ENCODE data around the gene RHOT2.

RHOT2 gene

DNA sequence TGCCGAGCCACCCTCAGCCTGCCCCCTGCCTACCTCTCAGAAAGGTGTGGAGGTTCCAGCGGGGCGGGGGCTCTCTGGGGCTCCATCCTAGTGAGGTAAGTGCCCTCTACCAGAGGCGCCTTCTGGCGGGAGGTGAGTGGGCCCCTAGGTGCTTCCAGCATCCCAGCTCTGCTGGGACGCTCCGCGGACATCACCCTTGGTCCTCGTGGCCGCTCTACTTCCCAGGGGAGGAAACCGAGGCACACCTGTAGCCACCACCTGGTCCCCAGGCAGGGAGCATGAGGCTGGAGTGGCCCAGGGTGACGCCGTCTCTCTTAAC is 24.9 kb upstream of the RHOT2 start:
- H3K4me3 ChIP-seq (ENCODE audit: low read length) = peak overlapping the region; percentile 57
- TF ChIP-seq, protein P1, sequence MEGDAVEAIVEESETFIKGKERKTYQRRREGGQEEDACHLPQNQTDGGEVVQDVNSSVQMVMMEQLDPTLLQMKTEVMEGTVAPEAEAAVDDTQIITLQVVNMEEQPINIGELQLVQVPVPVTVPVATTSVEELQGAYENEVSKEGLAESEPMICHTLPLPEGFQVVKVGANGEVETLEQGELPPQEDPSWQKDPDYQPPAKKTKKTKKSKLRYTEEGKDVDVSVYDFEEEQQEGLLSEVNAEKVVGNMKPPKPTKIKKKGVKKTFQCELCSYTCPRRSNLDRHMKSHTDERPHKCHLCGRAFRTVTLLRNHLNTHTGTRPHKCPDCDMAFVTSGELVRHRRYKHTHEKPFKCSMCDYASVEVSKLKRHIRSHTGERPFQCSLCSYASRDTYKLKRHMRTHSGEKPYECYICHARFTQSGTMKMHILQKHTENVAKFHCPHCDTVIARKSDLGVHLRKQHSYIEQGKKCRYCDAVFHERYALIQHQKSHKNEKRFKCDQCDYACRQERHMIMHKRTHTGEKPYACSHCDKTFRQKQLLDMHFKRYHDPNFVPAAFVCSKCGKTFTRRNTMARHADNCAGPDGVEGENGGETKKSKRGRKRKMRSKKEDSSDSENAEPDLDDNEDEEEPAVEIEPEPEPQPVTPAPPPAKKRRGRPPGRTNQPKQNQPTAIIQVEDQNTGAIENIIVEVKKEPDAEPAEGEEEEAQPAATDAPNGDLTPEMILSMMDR (IDR thresholded peaks at IDR 0.05; ENCODE audit: insufficient read depth, low read depth, low read length, missing control alignments) = no peak
- no peak for DNase-seq (ENCODE audit: low read depth)

DNA sequence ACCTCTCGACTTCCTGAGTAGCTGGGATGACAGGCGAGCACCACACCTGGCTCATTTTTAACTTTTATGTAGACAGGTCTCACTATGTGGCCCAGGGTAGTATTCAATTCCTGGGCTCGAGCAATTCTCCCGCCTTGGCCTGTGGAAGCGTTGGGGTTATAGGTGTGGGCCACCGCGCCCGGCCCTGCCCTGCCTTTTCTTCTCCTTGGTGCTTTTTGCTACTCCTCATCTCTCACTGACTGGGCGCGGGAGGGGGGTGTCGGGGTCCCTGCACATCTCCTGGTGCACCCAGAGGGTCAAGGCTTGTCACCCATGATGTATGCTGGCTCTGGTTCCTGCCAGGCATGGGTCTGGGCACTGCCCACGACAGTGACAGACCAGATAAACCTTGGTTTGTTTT is 23.4 kb upstream of the RHOT2 start:
- TF ChIP-seq, protein P1 (IDR thresholded peaks at IDR 0.05; ENCODE audit: insufficient read depth, low read depth, low read length, missing control alignments) = no peak
- DNase-seq (ENCODE audit: low read depth) = no peak
- no peak overlapping the region for H3K4me3 ChIP-seq (ENCODE audit: low read length)

DNA sequence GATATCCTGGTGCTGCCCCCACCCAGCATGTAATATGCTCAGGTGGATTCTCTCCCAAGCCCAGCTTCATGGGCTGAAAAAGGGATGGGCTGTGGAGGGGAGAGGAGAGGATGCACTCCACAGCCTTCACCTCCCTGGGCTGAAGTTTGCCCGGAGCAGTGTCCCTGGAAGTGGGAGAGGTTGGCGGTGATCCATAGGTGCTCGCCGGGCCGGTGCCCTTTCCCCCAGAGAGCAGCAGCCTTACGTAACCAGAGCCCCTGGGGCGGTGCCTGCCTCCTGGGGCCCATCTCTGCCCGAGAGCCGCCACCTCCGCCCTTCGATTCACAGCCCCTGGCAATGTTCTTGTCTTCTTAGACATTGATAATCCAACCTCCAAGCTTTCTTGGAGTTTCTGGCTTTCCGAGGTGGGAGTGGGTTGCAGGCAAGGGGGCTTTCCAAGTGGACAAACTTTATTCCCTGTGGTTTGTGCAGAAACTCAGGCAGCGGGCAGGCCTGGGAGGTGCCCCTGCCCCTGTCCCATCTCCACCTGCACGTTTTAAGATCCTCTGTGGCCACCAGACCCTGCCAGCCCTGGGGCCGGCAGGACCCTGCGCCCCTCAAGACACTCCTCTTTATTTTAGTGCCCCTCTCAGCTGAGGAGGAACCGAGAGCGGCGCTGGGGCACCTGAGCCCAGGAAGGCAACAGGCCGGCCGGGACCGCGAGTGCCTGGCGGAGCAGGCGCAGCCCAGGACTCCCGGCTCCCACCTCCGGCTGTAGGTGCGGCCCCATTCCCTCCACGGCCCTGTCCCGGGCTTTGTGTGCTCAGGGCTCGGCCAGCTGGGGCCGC is 21.9 kb upstream of the RHOT2 start:
- H3K4me3 ChIP-seq (ENCODE audit: low read length) = no peak overlapping the region
- TF ChIP-seq, protein P1 (IDR thresholded peaks at IDR 0.05; ENCODE audit: insufficient read depth, low read depth, low read length, missing control alignments) = no peak
- DNase-seq (ENCODE audit: low read depth) = no peak

GRCh38 chr16:646679-647172 is 21.2 kb upstream of the RHOT2 start:
- no peak overlapping the region for H3K4me3 ChIP-seq (ENCODE audit: low read length)
- no peak for DNase-seq (ENCODE audit: low read depth)
- TF ChIP-seq, protein P1 (IDR thresholded peaks at IDR 0.05; ENCODE audit: insufficient read depth, low read depth, low read length, missing control alignments) = no peak

DNA sequence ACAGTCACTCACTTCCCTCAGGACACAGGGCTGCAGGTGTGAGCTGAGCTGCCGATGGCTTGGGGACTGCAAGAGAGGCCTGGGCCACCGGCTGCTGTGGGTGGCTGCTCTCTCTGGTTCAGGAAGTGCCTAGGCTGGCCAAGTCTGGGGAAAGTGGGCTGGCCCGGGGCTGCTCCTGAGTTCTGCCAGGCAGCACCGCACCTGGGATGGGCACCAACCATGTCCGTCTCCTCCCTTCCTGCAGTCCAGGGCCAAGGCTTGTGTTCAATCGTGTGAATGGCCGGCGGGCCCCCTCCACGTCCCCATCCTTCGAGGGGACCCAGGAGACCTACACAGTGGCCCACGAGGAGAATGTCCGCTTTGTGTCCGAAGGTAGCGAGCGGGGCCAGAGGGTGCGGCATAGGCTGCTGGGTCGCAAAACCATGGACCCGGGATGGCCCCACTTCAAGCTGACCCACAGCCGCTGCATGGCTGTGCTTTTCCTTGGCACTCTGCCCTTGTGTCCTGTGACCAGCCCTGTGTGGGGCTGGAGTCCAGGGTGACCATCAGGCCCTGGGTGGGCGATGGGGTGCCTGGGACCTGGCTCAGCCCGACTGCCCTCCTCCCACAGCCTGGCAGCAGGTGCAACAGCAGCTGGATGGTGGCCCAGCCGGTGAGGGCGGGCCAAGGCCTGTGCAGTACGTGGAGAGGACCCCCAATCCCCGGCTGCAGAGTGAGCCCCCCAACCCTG is 20.6 kb upstream of the RHOT2 start:
- TF ChIP-seq, protein P1 (IDR thresholded peaks at IDR 0.05; ENCODE audit: insufficient read depth, low read depth, low read length, missing control alignments) = no peak
- no peak overlapping the region for H3K4me3 ChIP-seq (ENCODE audit: low read length)
- no peak for DNase-seq (ENCODE audit: low read depth)

DNA sequence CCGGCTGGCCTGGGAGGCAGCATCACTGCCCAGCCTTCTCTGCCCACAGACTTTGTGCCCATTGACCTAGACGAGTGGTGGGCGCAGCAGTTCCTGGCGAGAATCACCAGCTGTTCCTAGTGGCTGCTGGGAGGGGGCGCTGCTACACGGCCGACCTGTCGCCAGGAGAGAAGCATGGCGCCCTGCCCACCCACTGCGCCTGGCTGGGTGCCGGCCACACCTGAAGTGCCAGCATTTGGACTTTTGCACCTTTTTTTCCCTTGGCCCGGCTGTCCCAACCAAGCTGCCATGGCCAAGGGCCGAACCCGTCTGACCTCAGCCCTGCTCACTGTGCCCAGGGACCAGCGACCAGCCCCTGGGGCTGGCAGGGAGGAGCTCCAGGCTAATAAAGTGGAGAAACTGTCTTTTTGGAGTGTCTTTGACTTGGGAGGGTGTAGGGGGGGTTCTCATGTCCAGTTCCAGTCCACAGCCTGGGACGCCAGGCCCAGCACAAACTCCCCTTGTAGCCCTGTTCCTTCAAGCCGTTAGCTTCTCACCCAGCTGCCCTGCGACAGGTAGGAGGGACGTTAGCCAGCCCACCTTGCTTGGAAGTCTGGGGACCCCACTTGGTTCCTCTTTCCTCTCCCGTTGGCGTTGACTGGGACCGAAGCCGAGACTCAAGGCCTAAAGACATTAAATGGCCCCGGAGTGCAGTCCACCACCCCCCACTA is 19.7 kb upstream of the RHOT2 start:
- TF ChIP-seq, protein P1 (IDR thresholded peaks at IDR 0.05; ENCODE audit: insufficient read depth, low read depth, low read length, missing control alignments) = peak; percentile 67
- H3K4me3 ChIP-seq (ENCODE audit: low read length) = peak overlapping the region; percentile 76
- DNase-seq (ENCODE audit: low read depth) = peak; percentile 63
